GM12872 (cell line): ENCODE results near the gene TNS3.

Experiments used
- CTCF ChIP-seq: IDR thresholded peaks from 3 replicates; pipeline ENCODE4 v1.5.1; 2011; ENCODE audit warnings: low read depth, mild to moderate bottlenecking, low read length, moderate library complexity; ENCODE audit not compliant: insufficient read depth

The TNS3 gene

GRCh38 chr7:47521011-47521795, 60.7 kb downstream of the TNS3 start:
- no peak for TF ChIP-seq CTCF

- TF ChIP-seq CTCF = no peak
These were observed 61.5 kb downstream of the TNS3 start for GRCh38 chr7:47520406-47520805.

- TF ChIP-seq CTCF = no peak
These were observed 63.1 kb downstream of the TNS3 start for GRCh38 chr7:47518827-47519226.

- no peak for TF ChIP-seq CTCF
These were observed 64.0 kb downstream of the TNS3 start for GRCh38 chr7:47517821-47518480.

GRCh38 chr7:47516985-47517600, 64.8 kb downstream of the TNS3 start:
- TF ChIP-seq CTCF = no peak

- TF ChIP-seq CTCF = no peak
These were observed 65.5 kb downstream of the TNS3 start for GRCh38 chr7:47516386-47516785.

- no peak for TF ChIP-seq CTCF
These were observed 66.5 kb downstream of the TNS3 start for GRCh38 chr7:47515305-47515834.
